Muscle layer of colon (tissue), 2 donors: ENCODE measurements around the gene CTXND1.

Source experiments
- H3K27ac ChIP-seq: one replicate; pipeline ENCODE4 v1.7.0; 2013; ENCODE audit warnings: low read depth, mild to moderate bottlenecking, low read length, moderate library complexity
- H3K27me3 ChIP-seq, 2 donors: one replicate each; pipeline ENCODE4 v1.7.0; 2013; ENCODE audit warnings: low read length in 2 of 2, mild to moderate bottlenecking in 2 of 2; ENCODE audit not compliant: insufficient read depth in 2 of 2, control insufficient read depth in 1 of 2
- H3K36me3 ChIP-seq: one replicate; pipeline ENCODE4 v1.7.0; 2013; ENCODE audit warnings: mild to moderate bottlenecking, low read length; ENCODE audit not compliant: insufficient read depth
- H3K4me1 ChIP-seq: one replicate; pipeline ENCODE4 v1.7.0; 2013; ENCODE audit warnings: mild to moderate bottlenecking, low read length; ENCODE audit not compliant: insufficient read depth
- H3K4me3 ChIP-seq, 2 donors: one replicate each; pipeline ENCODE4 v1.7.0; 2013; ENCODE audit warnings: low read length in 2 of 2, low read depth in 1 of 2, mild to moderate bottlenecking in 1 of 2, moderate library complexity in 1 of 2
- H3K9ac ChIP-seq: one replicate; pipeline ENCODE4 v1.7.0; 2013; ENCODE audit warnings: low read length
- H3K9me3 ChIP-seq: one replicate; pipeline ENCODE4 v1.7.0; 2013; ENCODE audit warnings: mild to moderate bottlenecking, low read length
- donor health status: abdominal sarcoma.
- donor health status: Adenocarcinoma of cecum.

Gene CTXND1

DNA sequence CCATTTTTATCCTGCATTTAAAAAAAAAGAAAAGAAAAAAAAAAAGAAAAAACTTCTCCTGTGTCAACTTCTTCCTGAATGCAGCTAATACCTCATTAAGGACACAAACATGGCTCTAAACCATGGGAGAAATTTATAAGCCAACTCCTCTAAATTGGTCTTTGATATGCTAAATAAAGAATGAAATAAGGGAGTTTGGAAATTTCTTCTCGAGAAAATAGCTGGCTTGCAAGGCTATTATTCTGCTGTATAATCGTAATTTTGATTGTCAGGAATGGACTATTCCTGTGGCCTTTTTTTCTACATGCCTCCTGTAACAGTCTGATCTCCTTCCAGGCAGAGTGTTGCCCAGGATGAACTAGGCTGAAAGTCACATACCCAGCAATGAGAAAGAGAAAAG lies 20.6 kb downstream of the CTXND1 start:
- Histone ChIP-seq H3K9ac (no peak overlapping the region), H3K27ac (no peak overlapping the region), H3K4me3 (no peak overlapping the region), H3K4me1 (no peaks in the 10 kb centered on the region), H3K27me3 (peaks cover 5 to 14% of the 10 kb centered on the region in 2 donors), H3K36me3 (no peaks in the 10 kb centered on the region), H3K9me3 (no peaks in the 10 kb centered on the region)

DNA sequence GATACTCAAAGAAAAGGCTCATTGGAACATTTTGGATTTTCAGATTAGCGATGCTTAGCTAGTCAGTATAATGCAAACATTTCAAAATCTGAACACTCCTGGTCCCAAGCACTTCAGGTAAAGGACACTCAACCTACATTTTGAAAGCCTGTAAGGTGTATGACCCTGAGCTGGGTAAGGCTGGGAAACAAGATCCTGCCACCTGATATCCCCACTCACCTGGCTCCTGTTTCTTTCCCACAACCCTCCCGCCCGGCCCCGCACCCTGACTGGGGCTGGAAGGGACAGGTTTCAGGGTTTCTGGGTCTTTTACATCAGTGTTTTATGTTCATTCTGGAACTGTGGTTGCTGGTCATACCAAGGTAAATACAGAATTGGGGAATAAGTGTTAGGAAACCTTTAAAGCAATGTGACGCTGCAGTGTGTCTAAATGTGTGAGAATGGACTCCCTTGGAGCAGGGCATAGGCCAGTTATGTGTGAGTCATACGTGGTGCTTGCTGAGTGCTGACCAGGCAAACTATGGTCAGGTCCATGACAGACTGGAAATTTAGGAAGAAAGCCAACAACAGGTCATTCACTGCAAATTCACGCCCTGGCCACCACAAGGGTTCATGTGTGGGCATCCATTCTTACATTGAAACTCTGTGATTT lies 22.9 kb downstream of the CTXND1 start:
- Histone ChIP-seq H3K27me3 (peaks cover 5 to 8% of the 10 kb centered on the region in 2 donors), H3K4me1 (no peaks in the 10 kb centered on the region), H3K27ac (no peak overlapping the region), H3K36me3 (no peaks in the 10 kb centered on the region), H3K4me3 (no peak overlapping the region), H3K9me3 (no peaks in the 10 kb centered on the region), H3K9ac (no peak overlapping the region)

DNA sequence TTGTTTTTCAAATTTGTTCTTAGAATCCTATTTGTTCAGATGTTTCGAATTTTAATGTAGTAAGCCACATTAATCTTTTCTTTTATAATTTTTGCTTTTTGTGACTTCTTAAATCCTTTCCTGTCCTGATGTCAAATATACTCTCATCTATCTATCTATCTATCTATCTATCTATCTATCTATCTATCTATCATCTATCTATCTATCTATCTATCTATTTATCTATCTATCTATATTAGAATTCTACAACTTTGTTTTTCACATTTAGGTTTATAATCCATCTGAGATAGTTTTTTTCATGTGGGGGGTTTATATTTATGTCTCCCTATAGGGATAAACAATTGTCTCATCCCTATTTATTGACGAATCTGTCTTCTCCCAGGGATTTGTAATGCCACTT lies 32.1 kb downstream of the CTXND1 start:
- Histone ChIP-seq H3K9ac (no peak overlapping the region), H3K9me3 (no peaks in the 10 kb centered on the region), H3K4me3 (no peak overlapping the region), H3K27ac (no peak overlapping the region), H3K4me1 (no peaks in the 10 kb centered on the region), H3K36me3 (no peaks in the 10 kb centered on the region), H3K27me3 (no peaks in the 10 kb centered on the region)

DNA sequence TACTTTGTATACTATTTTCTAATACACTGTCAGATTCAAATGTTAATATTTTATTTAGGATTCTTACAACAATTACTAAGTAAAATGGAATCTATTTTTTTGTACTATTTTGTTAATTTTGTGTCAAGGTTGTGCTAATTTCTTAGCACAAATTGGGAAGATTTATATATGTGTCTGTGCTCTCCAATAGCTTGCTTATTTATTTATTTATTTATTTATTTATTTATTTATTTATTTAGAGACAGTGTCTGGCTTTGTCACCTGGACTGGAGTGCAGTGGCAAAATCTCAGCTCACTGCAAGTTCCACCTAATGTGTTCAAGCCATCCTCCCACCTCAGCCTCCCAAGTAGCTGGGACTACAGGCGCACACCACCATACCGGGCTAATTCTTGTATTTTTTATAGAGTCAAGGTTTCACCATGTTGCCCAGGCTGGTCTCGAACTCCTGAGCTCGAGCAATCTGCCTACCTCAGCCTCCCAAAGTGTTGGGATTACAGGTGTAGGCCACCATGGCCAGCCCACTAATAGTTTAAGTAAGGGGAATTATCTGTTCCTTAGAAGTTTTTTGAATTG lies 34.6 kb downstream of the CTXND1 start:
- no peaks in the 10 kb centered on the region for H3K4me1 ChIP-seq
- no peak overlapping the region for H3K9ac ChIP-seq
- H3K27ac ChIP-seq: no peak overlapping the region
- H3K4me3 ChIP-seq: no peak overlapping the region
- no peaks in the 10 kb centered on the region for H3K27me3 ChIP-seq
- H3K9me3 ChIP-seq: no peaks in the 10 kb centered on the region
- no peaks in the 10 kb centered on the region for H3K36me3 ChIP-seq

DNA sequence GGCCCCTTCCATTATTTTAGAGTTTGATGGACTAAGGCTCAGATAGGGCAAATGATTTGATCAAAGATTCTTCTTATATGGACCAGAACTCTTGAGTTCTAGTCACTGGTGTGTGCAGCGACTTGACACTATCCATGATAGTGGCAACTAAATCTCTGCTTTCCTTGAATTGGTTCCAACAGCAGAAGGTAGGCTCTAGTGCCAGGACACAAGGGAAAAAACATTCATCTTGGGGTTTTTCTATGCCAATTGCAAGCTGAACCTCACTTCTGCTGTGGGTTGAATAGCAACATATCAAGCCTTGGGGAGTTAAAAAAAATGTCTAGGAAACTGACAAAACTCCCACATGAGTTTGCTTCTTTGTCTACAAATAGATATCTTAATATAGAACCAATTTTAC lies 35.1 kb downstream of the CTXND1 start:
- H3K9ac ChIP-seq: no peak overlapping the region
- no peaks in the 10 kb centered on the region for H3K27me3 ChIP-seq
- H3K27ac ChIP-seq: no peak overlapping the region
- H3K36me3 ChIP-seq: no peaks in the 10 kb centered on the region
- H3K4me3 ChIP-seq: no peak overlapping the region
- no peaks in the 10 kb centered on the region for H3K4me1 ChIP-seq
- H3K9me3 ChIP-seq: no peaks in the 10 kb centered on the region

DNA sequence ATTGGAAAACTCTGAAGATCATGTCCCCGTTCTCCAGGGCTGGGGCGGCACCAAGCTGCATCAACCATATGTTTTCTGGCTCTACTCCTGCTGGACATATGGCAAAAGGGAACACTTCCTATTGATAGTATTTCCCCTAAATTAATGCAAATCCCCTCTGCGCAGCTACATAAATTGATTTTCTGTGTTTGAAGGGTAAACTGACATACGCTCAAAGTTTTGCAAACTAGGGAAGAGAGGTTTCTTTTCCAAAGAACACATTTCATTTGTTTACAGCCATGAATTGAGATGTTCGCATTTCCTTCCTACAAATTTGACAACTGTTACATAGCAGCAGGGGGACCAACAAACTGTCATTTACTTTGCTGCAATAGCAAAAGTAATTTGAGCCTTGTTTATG lies 35.9 kb downstream of the CTXND1 start:
- Histone ChIP-seq H3K27ac (no peak overlapping the region), H3K9me3 (no peaks in the 10 kb centered on the region), H3K4me3 (no peak overlapping the region), H3K36me3 (no peaks in the 10 kb centered on the region), H3K9ac (no peak overlapping the region), H3K27me3 (no peaks in the 10 kb centered on the region), H3K4me1 (no peaks in the 10 kb centered on the region)

DNA sequence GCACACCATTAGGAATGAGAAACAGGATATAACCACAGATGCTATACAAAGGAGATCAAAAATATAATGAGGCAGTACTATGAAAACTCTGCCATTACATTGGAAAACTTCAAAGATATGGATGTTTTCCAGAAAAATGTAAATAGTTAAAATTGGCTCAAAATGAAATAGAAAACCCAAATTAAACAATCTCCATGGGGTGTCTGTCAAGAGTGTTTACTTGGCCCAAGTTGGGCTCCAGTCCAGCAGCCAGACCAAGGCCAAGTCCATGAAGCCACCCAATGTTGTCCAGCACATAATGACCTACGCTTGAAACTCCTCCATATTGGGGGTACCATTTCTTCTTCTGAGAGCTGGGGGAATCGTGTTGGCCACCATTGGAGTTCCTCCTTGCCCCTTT lies 37.1 kb downstream of the CTXND1 start:
- H3K4me1 ChIP-seq: no peaks in the 10 kb centered on the region
- H3K27ac ChIP-seq: no peak overlapping the region
- H3K4me3 ChIP-seq: no peak overlapping the region
- H3K9me3 ChIP-seq: no peaks in the 10 kb centered on the region
- no peaks in the 10 kb centered on the region for H3K27me3 ChIP-seq
- H3K9ac ChIP-seq: no peak overlapping the region
- H3K36me3 ChIP-seq: no peaks in the 10 kb centered on the region

DNA sequence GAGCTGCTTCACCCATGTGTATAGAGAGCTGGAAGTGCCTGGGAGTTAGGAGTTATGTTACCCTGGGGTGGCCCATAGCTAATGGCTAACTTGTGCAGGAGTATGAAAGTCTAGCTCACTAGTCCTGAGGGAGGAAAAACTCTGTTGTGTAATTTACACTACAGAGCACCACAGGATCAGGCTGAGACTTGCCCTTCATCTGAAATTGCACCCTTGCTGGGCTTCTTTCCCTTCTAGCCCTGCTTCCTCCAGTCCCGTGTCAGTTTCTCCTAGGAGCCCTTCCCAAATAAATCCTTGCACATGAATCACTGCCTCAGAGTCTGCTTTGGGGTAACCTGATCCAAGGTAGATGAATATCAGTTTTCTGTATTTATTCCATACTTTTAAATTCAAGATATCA lies 40.0 kb downstream of the CTXND1 start:
- Histone ChIP-seq H3K9ac (no peak overlapping the region), H3K4me3 (no peak overlapping the region), H3K4me1 (no peaks in the 10 kb centered on the region), H3K9me3 (no peaks in the 10 kb centered on the region), H3K27me3 (peaks cover 0 to 4% of the 10 kb centered on the region in 2 donors), H3K36me3 (no peaks in the 10 kb centered on the region), H3K27ac (no peak overlapping the region)

DNA sequence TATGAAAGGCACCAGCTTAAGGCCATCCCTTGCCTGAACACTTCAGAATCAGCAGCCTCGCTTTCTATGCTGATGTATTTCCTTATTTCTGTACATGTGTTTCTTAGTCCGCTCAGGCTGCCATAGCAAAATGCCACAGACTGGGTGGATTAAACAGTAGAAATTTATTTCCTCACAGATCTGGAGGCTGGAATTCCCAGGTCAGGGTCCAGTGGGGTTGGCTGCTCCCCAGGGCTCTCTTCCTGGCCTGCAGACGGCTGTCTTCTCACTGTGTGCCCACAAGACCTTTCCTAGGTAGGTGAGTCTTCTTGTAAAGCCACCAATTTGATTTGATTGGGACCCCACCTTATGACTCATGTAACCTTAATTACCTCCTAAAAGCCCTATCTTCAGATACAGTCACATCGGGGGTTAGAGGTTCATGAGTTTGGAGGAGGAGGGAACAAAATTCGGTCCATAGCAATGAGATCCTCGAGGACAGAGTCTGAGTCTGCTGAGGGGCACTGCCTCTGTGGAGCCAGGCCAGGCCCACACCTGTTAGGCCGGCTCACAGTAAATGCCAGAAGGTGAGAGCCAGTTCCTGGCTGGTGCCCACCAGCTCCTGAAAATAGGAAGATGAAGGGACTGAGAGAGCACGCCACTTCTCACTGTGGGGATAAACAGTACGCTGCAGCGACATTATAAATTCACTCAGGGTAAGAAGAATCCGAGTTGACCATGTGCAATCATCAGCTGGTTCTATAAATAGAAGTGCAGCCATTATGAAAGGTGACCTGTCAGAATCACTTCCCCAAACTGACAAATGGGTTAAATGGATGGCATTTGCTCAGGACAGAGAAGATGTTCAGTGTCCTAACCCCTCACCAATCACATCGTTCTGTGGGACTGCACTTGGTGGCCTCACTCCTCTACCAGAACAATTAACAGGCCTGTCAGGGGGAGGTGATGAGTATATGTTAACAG lies 41.1 kb downstream of the CTXND1 start:
- Histone ChIP-seq H3K4me1 (no peaks in the 10 kb centered on the region), H3K27ac (no peak overlapping the region), H3K36me3 (no peaks in the 10 kb centered on the region), H3K9ac (no peak overlapping the region), H3K4me3 (no peak overlapping the region), H3K27me3 (peaks cover 0 to 4% of the 10 kb centered on the region in 2 donors), H3K9me3 (no peaks in the 10 kb centered on the region)

DNA sequence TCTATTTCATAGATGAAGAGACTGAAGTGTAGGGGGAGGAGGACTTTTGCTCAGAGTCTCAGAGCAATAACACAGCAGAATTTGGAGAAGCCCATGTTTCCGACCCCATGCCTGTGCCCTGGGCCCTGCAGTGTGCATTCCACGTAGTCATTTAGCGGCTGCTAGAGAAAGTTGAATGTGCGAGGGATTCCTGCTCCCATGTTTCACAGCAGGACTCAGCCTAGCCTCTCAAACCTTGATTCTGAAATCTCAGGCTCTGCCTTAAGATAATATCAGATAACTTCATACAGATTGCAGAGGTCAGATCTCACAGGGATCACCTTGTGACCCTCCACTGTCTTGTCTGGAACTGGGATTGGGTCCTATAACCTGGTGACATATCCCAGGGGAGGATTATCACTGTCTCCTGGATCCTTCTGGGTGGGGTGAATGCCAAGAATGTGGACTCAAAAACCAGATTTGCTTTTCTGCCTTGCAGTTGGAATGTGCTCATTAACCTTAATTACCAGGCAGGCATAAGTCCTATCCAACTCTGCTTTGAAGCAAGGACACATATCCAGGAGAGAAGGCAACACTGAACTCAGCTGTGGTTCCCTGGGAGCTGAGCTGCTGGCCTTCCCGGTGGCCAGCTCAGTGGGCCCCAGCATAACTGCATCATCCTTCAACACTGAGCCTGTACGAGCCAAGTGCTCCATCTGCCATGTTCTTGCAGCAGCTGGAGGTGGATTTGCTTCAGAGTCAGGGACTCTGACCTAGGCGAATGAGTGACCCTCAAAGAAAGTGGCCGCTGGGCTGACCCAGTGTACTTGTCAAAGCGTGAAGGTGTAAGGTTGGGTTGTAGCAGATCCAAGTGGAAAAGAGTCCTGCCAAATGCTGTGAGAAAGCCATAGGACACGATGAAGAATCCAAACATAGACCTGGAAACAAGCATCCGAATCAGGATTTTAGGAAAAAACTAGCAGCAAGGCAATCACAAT lies 43.0 kb downstream of the CTXND1 start:
- H3K4me3 ChIP-seq: no peak overlapping the region
- peaks cover 0 to 4% of the 10 kb centered on the region in 2 donors for H3K27me3 ChIP-seq
- no peak overlapping the region for H3K9ac ChIP-seq
- H3K36me3 ChIP-seq: no peaks in the 10 kb centered on the region
- no peaks in the 10 kb centered on the region for H3K4me1 ChIP-seq
- no peaks in the 10 kb centered on the region for H3K9me3 ChIP-seq
- no peak overlapping the region for H3K27ac ChIP-seq

DNA sequence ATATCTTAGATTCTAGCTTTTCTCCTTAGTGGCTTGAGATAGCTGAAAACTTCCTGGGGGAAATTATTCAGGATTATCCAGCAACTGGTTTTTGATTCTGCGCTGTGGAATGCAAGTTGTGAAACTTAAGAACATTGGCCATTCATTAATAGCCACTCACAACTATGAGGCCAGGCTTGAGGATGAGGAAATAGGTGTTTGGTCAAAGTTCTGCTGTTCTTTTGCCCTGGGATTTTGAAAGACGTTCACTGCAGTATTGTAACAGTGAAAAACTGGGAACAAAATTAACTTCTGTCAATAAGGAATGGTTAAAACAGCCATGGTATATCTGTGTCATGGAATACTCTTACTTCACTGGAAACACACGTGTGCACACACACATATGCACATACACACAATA lies 44.1 kb downstream of the CTXND1 start:
- H3K4me1 ChIP-seq: no peaks in the 10 kb centered on the region

More for the DNA sequence above, 44.1 kb downstream of the CTXND1 start:
- Histone ChIP-seq H3K27me3 (peaks cover 0 to 4% of the 10 kb centered on the region in 2 donors), H3K4me3 (no peak overlapping the region), H3K9ac (no peak overlapping the region), H3K27ac (no peak overlapping the region), H3K36me3 (no peaks in the 10 kb centered on the region), H3K9me3 (no peaks in the 10 kb centered on the region)
